GM23338 (cell line): ENCODE measurements around the gene TOP1. TPM values are rescaled to one million over a fixed set of nuclear protein-coding genes. Genes with fewer than 3 reads are reported as not detected.

Experiments used
- ATAC-seq: fragments of 200-7000 bp; cut with Tn5 transposase; 3 replicates; pipeline ENCODE4 v1.9.1; 2020
- DNase-seq: peaks from one replicate; pipeline ENCODE4 v3.0.0-alpha.2; 2015; ENCODE audit warnings: low spot score
- H2AFZ ChIP-seq: fragments of 200-600 bp; sonication (generic); 2 replicates; pipeline ENCODE4 v1.8.0; 2016; ENCODE audit warnings: antibody characterized with exemption, mild to moderate bottlenecking, moderate library complexity
- H3F3A ChIP-seq: fragments of 200-600 bp; sonication (generic); replicated peaks from 2 replicates; pipeline ENCODE4 v1.8.0; 2017; ENCODE audit warnings: antibody characterized with exemption, mixed run types, low read depth
- H3K27ac ChIP-seq: fragments of 200-600 bp; sonication (generic); 2 replicates; pipeline ENCODE4 v1.6.1; 2016; ENCODE audit warnings: low read depth
- H3K27me3 ChIP-seq: fragments of 200-600 bp; sonication (generic); 2 replicates; pipeline ENCODE4 v1.8.0; 2016; ENCODE audit warnings: mild to moderate bottlenecking, mixed run types, moderate library complexity; ENCODE audit not compliant: insufficient read depth
- H3K36me3 ChIP-seq: fragments of 200-600 bp; sonication (generic); 2 replicates; pipeline ENCODE4 v1.8.0; 2016; ENCODE audit warnings: mild to moderate bottlenecking; ENCODE audit not compliant: insufficient read depth
- H3K4me1 ChIP-seq: fragments of 200-600 bp; sonication (generic); 2 replicates; pipeline ENCODE4 v1.8.0; 2016; ENCODE audit warnings: mild to moderate bottlenecking, moderate library complexity; ENCODE audit not compliant: insufficient read depth
- H3K4me2 ChIP-seq: fragments of 200-600 bp; sonication (generic); 2 replicates; pipeline ENCODE4 v1.7.1; 2017; ENCODE audit warnings: mixed run types
- H3K4me3 ChIP-seq: fragments of 200-600 bp; sonication (generic); 2 replicates; pipeline ENCODE4 v1.6.1; 2016; ENCODE audit warnings: mixed run types
- H3K79me2 ChIP-seq: fragments of 200-600 bp; sonication (generic); replicated peaks from 2 replicates; pipeline ENCODE4 v1.8.0; 2017; ENCODE audit warnings: mild to moderate bottlenecking; ENCODE audit not compliant: insufficient read depth
- H3K9me2 ChIP-seq: fragments of 200-600 bp; sonication (generic); 2 replicates; pipeline ENCODE4 v1.8.0; 2017; ENCODE audit not compliant: insufficient read depth
- H4K20me1 ChIP-seq: fragments of 200-600 bp; sonication (generic); replicated peaks from 2 replicates; pipeline ENCODE4 v1.8.0; 2017; ENCODE audit warnings: mild to moderate bottlenecking; ENCODE audit not compliant: insufficient read depth
- H3K27ac Mint-ChIP-seq: 2 replicates; pipeline ENCODE4 v1.8.0; 2020; ENCODE audit warnings: inconsistent platforms, mild to moderate bottlenecking, moderate library complexity, mixed read lengths
- H3K27me3 Mint-ChIP-seq: 3 replicates; pipeline ENCODE4 v1.8.0; 2022; ENCODE audit warnings: low read depth, mild to moderate bottlenecking, moderate library complexity, mixed read lengths, inconsistent platforms; ENCODE audit not compliant: insufficient read depth, poor library complexity
- H3K36me3 Mint-ChIP-seq: 3 replicates; pipeline ENCODE4 v1.8.0; 2021; ENCODE audit warnings: low read depth, mild to moderate bottlenecking, inconsistent platforms, moderate library complexity, mixed read lengths
- H3K4me1 Mint-ChIP-seq: 3 replicates; pipeline ENCODE4 v1.8.0; 2020; ENCODE audit warnings: mild to moderate bottlenecking, inconsistent platforms, mixed read lengths
- H3K4me3 Mint-ChIP-seq: 3 replicates; pipeline ENCODE4 v1.8.0; 2021; ENCODE audit warnings: moderate library complexity, mild to moderate bottlenecking, inconsistent platforms, mixed read lengths
- H3K9me3 Mint-ChIP-seq: 3 replicates; pipeline ENCODE4 v1.8.0; 2020; ENCODE audit warnings: moderate library complexity, mild to moderate bottlenecking, inconsistent platforms, mixed read lengths
- CREB1 ChIP-seq: fragments of 250-450 bp; sonication (Bioruptor Pico); IDR thresholded peaks from 2 replicates; pipeline ENCODE4 v1.5.0; 2020; ENCODE audit warnings: low read depth, mild to moderate bottlenecking, moderate library complexity
- EZH2 ChIP-seq: fragments of 200-600 bp; sonication (generic); IDR thresholded peaks from one replicate; pipeline ENCODE4 v1.8.0; 2017; ENCODE audit warnings: antibody characterized with exemption, mild to moderate bottlenecking, low read depth; ENCODE audit not compliant: unreplicated experiment
- EZH2phosphoT487 ChIP-seq: fragments of 200-600 bp; sonication (generic); IDR thresholded peaks from one replicate; pipeline ENCODE4 v1.8.1; 2018; ENCODE audit warnings: antibody characterized with exemption; ENCODE audit not compliant: unreplicated experiment
- NANOG ChIP-seq: IDR thresholded peaks from 2 replicates; pipeline ENCODE4 v1.6.1; 2016; ENCODE audit warnings: antibody characterized with exemption, borderline replicate concordance
- ZNF114 ChIP-seq: fragments of 250-450 bp; sonication (Bioruptor Pico); IDR thresholded peaks from 2 replicates; pipeline ENCODE4 v1.5.0; 2020; ENCODE audit warnings: mild to moderate bottlenecking, moderate library complexity
- ZNF331 ChIP-seq: fragments of 250-450 bp; sonication (Bioruptor Pico); IDR thresholded peaks from 2 replicates; pipeline ENCODE4 v1.5.0; 2020; ENCODE audit warnings: low read depth, mild to moderate bottlenecking, moderate library complexity
- ZNF462 ChIP-seq: fragments of 250-450 bp; sonication (Bioruptor Pico); IDR thresholded peaks from 2 replicates; pipeline ENCODE4 v1.5.0; 2020; ENCODE audit warnings: mild to moderate bottlenecking, moderate library complexity
- polyA plus RNA-seq: library from polyadenylated mRNA; unstranded; fragments of >200 nt; fragmentation: Nextera tagmentation; extraction: Ambion mirVana; gene quantifications from 2 replicates; pipeline ENCODE4 v1.2.1, GENCODE V29; 2016
- total RNA-seq: library from RNA; depleted of rRNA; stranded (reverse); fragments of >200 nt; shearing (Covaris generic); gene quantifications from 2 replicates; pipeline ENCODE4 v1.2.3, GENCODE V29; 2014
- TF ChIP-seq, protein P1 (sequence below): IDR thresholded peaks from 2 replicates; pipeline ENCODE4 v1.6.1; 2016; ENCODE audit warnings: antibody characterized with exemption

Gene TOP1
- total and polyA plus RNA-seq, 2 experiments from 2014 or later = 62.4 to 101 TPM

GRCh38 chr20:41002842-41003142 lies 25.8 kb upstream of the TOP1 start:
- Histone ChIP-seq H3K27ac (no peak overlapping the region), H3K4me2 (no peak overlapping the region), H3K4me3 (no peak overlapping the region), H3K4me1 (0 out of 2 replicates have a peak, but pooled peaks cover 5% of the 10 kb centered on the region), H3K79me2 (no peaks in the 10 kb centered on the region), H2AFZ (peak overlapping the region; percentile 63; the same call in 1 of the 2 replicates), H3K36me3 (no peaks in the 10 kb centered on the region), H3K27me3 (no peaks in the 10 kb centered on the region), H3K9me2 (0 out of 2 replicates have a peak, but pooled peaks cover 6% of the 10 kb centered on the region), H4K20me1 (no peaks in the 10 kb centered on the region), H3F3A (no peaks in the 10 kb centered on the region)
- DNase-seq = no peak
- TF ChIP-seq EZH2 = no peak
- no peak for TF ChIP-seq ZNF114 (CRISPR knock-in tag)
- TF ChIP-seq, protein P1, sequence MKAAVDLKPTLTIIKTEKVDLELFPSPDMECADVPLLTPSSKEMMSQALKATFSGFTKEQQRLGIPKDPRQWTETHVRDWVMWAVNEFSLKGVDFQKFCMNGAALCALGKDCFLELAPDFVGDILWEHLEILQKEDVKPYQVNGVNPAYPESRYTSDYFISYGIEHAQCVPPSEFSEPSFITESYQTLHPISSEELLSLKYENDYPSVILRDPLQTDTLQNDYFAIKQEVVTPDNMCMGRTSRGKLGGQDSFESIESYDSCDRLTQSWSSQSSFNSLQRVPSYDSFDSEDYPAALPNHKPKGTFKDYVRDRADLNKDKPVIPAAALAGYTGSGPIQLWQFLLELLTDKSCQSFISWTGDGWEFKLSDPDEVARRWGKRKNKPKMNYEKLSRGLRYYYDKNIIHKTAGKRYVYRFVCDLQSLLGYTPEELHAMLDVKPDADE = no peak
- TF ChIP-seq NANOG = no peak
- no peak for TF ChIP-seq ZNF462 (CRISPR knock-in tag)
- TF ChIP-seq CREB1 (CRISPR knock-in tag) = no peak
- TF ChIP-seq EZH2phosphoT487 = no peak
- TF ChIP-seq ZNF331 (CRISPR knock-in tag) = no peak
- Mint-ChIP-seq H3K27me3 (peaks cover 2% of the 10 kb centered on the region), H3K36me3 (peaks cover 3% of the 10 kb centered on the region), H3K4me3 (no peak overlapping the region), H3K4me1 (peaks cover 8% of the 10 kb centered on the region), H3K27ac (no peak overlapping the region), H3K9me3 (peaks cover 23% of the 10 kb centered on the region)
- ATAC-seq = no peak
